WERI-Rb-1 (cell line): Measurements from ENCODE around the gene ANO4.

Experiments used
- DNase-seq: peaks from one replicate; pipeline ENCODE4 v3.0.0-alpha.2; 2020
- H3K27ac ChIP-seq: fragments of 250-450 bp; sonication (Bioruptor Pico); 2 replicates; pipeline ENCODE4 v1.5.1; 2020; ENCODE audit warnings: mild to moderate bottlenecking, moderate library complexity
- H3K27me3 ChIP-seq: fragments of 250-450 bp; sonication (Bioruptor Pico); 2 replicates; pipeline ENCODE4 v1.5.1; 2021; ENCODE audit warnings: mild to moderate bottlenecking, low read depth, moderate library complexity; ENCODE audit not compliant: insufficient read depth, severe bottlenecking
- H3K36me3 ChIP-seq: fragments of 250-450 bp; sonication (Bioruptor Pico); 2 replicates; pipeline ENCODE4 v1.5.1; 2020; ENCODE audit warnings: mild to moderate bottlenecking, moderate library complexity
- H3K4me3 ChIP-seq: 2 replicates; pipeline ENCODE4 v1.5.1; 2011; ENCODE audit warnings: low read depth, mild to moderate bottlenecking, control low read depth, low read length
- H3K9me3 ChIP-seq: fragments of 250-450 bp; sonication (Bioruptor Pico); 2 replicates; pipeline ENCODE4 v1.5.1; 2021; ENCODE audit warnings: mild to moderate bottlenecking, moderate library complexity; ENCODE audit not compliant: severe bottlenecking
- TF ChIP-seq, protein P1 (sequence below): IDR thresholded peaks from 2 replicates; pipeline ENCODE4 v1.5.1; 2011; ENCODE audit warnings: low read depth, mild to moderate bottlenecking, control low read depth, inconsistent platforms, low read length

ANO4 gene

GRCh38 chr12:100794441-100795173 is at the start of gene ANO4:
Gene ANO4, plus strand, starts transcription at chr12:100794776. Its CDS starts 107,010 bp downstream, at chr12:100901786.
- Histone ChIP-seq H3K4me3 (no peak within 1 kb of the TSS), H3K27ac (no peak within 1 kb of the TSS), H3K27me3 (no peaks in the 10 kb centered on the region), H3K36me3 (no peaks in the 10 kb centered on the region), H3K9me3 (no peaks in the 10 kb centered on the region)
- no peak for DNase-seq
- TF ChIP-seq, protein P1, sequence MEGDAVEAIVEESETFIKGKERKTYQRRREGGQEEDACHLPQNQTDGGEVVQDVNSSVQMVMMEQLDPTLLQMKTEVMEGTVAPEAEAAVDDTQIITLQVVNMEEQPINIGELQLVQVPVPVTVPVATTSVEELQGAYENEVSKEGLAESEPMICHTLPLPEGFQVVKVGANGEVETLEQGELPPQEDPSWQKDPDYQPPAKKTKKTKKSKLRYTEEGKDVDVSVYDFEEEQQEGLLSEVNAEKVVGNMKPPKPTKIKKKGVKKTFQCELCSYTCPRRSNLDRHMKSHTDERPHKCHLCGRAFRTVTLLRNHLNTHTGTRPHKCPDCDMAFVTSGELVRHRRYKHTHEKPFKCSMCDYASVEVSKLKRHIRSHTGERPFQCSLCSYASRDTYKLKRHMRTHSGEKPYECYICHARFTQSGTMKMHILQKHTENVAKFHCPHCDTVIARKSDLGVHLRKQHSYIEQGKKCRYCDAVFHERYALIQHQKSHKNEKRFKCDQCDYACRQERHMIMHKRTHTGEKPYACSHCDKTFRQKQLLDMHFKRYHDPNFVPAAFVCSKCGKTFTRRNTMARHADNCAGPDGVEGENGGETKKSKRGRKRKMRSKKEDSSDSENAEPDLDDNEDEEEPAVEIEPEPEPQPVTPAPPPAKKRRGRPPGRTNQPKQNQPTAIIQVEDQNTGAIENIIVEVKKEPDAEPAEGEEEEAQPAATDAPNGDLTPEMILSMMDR = no peak

DNA sequence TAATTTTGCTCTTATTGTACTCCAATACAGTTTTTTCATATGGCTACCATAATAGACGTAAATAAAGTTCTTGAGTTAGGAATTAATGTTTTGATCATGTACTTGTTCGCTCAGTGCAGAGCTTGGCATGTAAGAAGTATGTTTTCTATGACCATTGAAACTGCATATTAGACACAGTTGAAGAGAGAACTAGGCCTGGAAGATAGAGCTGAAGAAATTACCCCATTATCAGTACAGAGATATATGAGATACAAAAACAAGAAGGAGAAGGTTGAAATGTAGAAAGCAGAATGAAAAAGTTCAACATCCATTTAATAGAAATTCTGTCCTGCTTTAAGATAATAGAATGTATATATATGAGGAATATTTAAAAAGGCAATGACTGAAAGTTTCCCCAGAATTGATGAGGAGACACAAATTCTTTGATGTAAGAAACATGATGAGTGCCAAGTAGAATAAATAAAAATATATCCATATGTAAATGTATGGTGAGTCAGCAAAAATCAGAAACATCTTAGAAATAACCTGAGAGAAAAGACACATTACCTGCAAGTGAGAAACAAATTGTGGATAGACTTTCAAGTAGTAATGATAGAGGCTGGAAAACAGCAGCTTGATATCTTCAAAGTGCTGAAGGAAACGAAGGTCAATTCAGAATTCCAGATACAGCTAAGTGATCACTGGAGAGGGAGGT is 49.1 kb upstream of the ANO4 start:
- TF ChIP-seq, protein P1 = no peak
- DNase-seq = no peak
- Histone ChIP-seq H3K27me3 (no peaks in the 10 kb centered on the region), H3K36me3 (no peaks in the 10 kb centered on the region), H3K9me3 (peaks cover 2% of the 10 kb centered on the region), H3K4me3 (no peak overlapping the region), H3K27ac (no peak overlapping the region)

DNA sequence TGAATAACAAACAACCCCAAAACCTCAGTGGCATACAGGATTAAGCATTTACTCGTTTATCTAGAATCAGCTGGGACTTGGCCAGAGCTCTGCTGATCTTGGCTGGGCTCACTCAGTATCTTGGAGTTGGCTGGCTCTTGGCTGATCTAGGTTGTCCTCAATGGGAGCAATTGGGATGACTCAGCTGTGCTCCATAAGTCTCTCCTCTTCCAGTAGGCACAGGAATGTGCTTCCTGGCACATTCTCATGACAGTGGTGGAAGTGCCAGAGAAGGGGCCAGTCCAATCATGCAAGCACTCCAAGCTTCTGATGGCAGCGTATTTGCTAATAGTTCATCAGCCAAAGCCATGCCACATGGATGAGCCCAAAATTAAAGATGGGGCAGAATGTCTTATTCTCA is 41.7 kb upstream of the ANO4 start:
- DNase-seq = no peak
- no peaks in the 10 kb centered on the region for H3K36me3 ChIP-seq

GRCh38 chr12:100753837-100754236 is 40.7 kb upstream of the ANO4 start:
- Histone ChIP-seq H3K36me3 (no peaks in the 10 kb centered on the region), H3K27ac (no peak overlapping the region), H3K4me3 (no peak overlapping the region), H3K27me3 (no peaks in the 10 kb centered on the region), H3K9me3 (no peaks in the 10 kb centered on the region)
- TF ChIP-seq, protein P1 = no peak
- DNase-seq = no peak

More for the DNA sequence above, 41.7 kb upstream of the ANO4 start:
- TF ChIP-seq, protein P1 = no peak
- Histone ChIP-seq H3K27me3 (no peaks in the 10 kb centered on the region), H3K27ac (no peak overlapping the region), H3K4me3 (no peak overlapping the region), H3K9me3 (no peaks in the 10 kb centered on the region)

DNA sequence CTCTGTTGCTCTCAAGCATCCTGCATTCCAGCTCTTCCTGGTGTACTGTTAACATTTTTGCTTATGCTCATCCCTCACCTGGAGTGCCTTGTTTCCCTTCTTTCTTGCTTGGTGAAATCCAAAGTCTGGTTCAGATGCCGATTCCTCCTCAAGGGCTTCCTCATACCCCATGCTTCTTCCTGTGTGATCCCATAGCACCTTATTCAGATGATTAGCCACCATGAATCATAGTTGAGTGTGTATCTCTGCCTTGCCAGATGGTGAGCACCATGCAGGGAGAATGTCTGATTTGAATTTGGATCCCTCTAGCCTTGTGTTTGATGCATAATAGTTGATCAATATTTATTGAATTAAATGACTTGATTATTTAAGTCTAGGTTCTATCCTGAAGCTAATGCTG is 39.4 kb upstream of the ANO4 start:
- DNase-seq = no peak
- TF ChIP-seq, protein P1 = no peak
- Histone ChIP-seq H3K27ac (no peak overlapping the region), H3K9me3 (no peaks in the 10 kb centered on the region), H3K36me3 (no peaks in the 10 kb centered on the region), H3K4me3 (no peak overlapping the region), H3K27me3 (no peaks in the 10 kb centered on the region)
